Adipocyte (in vitro differentiated cells): Measurements from ENCODE around the gene CD2AP.
"Not testable (repeated sequence)": the region's sequence is repeated elsewhere in the genome, so short reads cannot be mapped to it uniquely, and the experiment has no call there.

ENCODE experiments used
- DNase-seq: peaks from one replicate; pipeline ENCODE4 v3.0.0-alpha.2; 2015; ENCODE audit warnings: low read depth
- H3K27me3 ChIP-seq: replicated peaks from 2 replicates; pipeline ENCODE4 v1.7.0; 2013; ENCODE audit warnings: mild to moderate bottlenecking, low read length, moderate library complexity; ENCODE audit not compliant: control insufficient read depth, insufficient read depth
- H3K36me3 ChIP-seq: 2 replicates; pipeline ENCODE4 v1.7.0; 2013; ENCODE audit warnings: low read length, mild to moderate bottlenecking, moderate library complexity; ENCODE audit not compliant: control insufficient read depth, insufficient read depth, severe bottlenecking
- H3K4me1 ChIP-seq: 2 replicates; pipeline ENCODE4 v1.7.0; 2013; ENCODE audit warnings: mild to moderate bottlenecking, low read length, moderate library complexity; ENCODE audit not compliant: control insufficient read depth, insufficient read depth
- H3K4me3 ChIP-seq: 2 replicates; pipeline ENCODE4 v1.7.0; 2013; ENCODE audit warnings: mild to moderate bottlenecking, low read length, moderate library complexity
- H3K9ac ChIP-seq: 2 replicates; pipeline ENCODE4 v1.7.0; 2013; ENCODE audit warnings: mild to moderate bottlenecking, low read length, moderate library complexity
- H3K9me3 ChIP-seq: 2 replicates; pipeline ENCODE4 v1.7.0; 2013; ENCODE audit warnings: mild to moderate bottlenecking, low read length, moderate library complexity; ENCODE audit not compliant: control insufficient read depth

CD2AP gene

DNA sequence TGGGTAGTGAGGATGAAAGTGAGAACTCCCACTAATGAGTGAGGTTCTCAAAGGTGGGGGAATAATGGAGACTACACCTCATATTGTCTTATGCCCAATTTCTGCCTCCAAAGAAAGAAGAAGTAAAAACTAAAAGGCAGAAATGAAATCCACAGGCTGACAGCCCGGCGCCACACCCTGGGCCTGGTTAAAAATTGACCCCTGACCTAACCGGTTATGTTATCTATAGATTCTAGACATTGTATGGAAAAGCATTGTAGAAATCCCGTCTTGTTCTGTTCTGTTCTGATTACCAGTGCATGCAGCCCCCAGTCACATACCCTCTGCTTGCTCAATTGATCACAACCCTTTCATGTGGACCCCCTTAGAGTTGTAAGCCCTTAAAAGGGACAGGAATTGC, 170.0 kb downstream of the CD2AP start:
- H3K27me3 ChIP-seq, H3K4me3 ChIP-seq, H3K9me3 ChIP-seq, DNase-seq, H3K9ac ChIP-seq, H3K36me3 ChIP-seq: not testable (repeated sequence)
- H3K4me1 ChIP-seq = peaks cover 10% of the 10 kb centered on the region

DNA sequence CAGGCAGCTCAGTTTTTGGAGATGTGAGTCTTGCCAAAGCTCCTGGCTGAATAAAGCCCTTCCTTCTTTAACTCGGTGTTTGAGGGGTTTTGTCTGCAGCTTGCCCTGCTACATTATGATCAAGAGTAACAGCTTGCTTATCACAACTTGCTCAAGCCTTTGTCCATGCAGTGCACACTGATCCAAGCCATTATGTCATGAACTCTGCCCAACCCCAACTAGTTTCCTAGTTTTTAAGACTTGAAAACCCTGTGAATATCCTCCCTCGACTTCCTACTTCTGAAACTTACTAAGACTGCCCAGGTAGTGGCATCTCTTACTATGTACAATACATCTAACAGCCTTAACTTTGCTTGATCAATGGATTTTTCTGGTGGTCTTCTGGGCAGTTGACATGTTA, 170.4 kb downstream of the CD2AP start:
- H3K9me3 ChIP-seq = no peaks in the 10 kb centered on the region
- no peak overlapping the region for H3K9ac ChIP-seq
- no peaks in the 10 kb centered on the region for H3K27me3 ChIP-seq
- H3K4me1 ChIP-seq = peaks cover 10% of the 10 kb centered on the region
- no peaks in the 10 kb centered on the region for H3K36me3 ChIP-seq
- H3K4me3 ChIP-seq = no peak overlapping the region
- no peak for DNase-seq

DNA sequence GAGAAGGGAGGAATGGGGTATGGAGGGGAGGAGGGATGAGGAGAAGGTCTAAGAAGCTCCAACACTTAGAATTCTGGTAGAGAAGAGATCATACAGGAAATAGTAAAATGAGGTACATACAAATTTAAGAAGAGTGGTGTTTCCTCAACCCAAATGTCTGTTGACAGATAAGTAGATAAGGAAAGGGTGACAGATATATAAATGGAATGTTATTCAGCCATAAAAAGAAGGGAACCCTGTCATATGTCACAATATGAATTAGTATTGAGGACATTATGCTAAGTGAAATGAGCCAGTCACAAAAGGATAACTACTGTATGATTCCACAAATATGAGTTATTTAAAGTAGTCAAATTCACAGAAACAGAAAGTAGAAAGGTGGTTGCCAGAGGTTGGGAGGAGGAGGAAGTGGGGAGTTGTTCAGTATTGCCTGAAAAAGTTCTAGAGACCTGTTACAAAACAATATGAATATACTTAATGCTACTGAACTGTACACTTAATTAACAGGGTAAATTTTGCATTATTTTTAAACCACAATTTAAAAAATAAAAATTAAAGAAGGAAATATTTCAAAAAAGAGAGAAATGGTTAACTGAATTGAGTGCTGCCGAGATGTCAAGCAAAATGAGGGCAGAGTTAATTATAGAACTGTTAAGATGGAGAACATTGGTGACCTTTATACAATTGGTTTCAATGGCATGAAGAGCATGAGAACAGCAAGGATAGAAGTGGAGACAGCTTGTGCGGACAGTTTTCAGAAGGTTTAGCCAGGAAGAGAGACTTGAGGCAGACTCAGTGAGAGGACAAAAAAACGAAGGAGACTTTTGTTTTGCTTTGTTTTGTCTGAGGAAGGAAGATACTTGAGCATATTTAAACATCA, 173.2 kb downstream of the CD2AP start:
- Histone ChIP-seq H3K4me3 (no peak overlapping the region), H3K27me3 (no peaks in the 10 kb centered on the region), H3K9ac (no peak overlapping the region)

DNA sequence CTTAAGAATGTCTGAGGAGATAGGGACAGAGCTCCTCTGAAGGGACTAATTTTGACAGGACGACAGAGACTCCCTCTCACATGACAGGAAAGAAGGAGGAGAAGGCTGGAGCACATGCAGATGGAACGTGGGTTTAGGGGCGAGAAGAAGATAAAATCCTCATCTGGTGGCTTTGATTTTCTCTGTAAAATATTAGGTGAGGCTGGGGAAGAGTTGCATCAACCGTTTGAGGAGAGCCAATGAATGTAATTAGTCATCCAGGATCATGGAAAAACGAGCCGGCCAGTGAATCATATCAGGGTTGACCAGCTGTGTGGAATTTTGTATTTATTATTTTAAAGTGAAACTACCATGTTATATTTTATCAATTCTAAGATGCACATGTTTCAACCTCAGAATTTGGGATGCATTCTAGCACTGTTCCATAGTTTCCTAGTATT, 173.9 kb downstream of the CD2AP start:
- peak; percentile 81 for DNase-seq
- H3K36me3 ChIP-seq = no peaks in the 10 kb centered on the region
- no peaks in the 10 kb centered on the region for H3K9me3 ChIP-seq
- H3K4me3 ChIP-seq = no peak overlapping the region
- H3K9ac ChIP-seq = no peak overlapping the region
- H3K4me1 ChIP-seq = peaks cover 10% of the 10 kb centered on the region
- no peaks in the 10 kb centered on the region for H3K27me3 ChIP-seq

More for the DNA sequence above, 173.2 kb downstream of the CD2AP start:
- peak; percentile 22 for DNase-seq
- Histone ChIP-seq H3K9me3 (no peaks in the 10 kb centered on the region), H3K4me1 (peaks cover 10% of the 10 kb centered on the region), H3K36me3 (no peaks in the 10 kb centered on the region)

DNA sequence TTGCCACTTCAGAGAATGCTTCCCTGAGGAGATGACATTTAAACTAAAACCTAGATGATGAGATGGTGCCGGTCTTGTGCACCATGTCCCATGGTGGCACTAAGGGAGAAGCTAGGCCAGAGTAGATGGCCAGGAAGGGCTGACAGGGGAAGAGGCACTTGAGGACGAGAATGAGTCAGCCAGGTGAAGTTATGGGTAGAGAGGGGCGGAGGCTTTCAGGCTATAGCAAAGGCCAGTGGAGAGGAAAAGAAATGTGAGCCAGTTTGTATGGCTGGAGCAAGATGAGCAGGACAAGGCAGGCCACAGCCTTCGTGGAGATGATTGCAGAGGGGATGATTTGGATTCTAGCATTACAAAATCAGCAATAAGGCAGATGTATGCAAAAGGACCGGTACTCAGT, 176.1 kb downstream of the CD2AP start:
- no peaks in the 10 kb centered on the region for H3K9me3 ChIP-seq
- no peak overlapping the region for H3K4me3 ChIP-seq
- H3K4me1 ChIP-seq = peaks cover 10% of the 10 kb centered on the region
- no peaks in the 10 kb centered on the region for H3K27me3 ChIP-seq
- no peak overlapping the region for H3K9ac ChIP-seq
- no peak for DNase-seq
- no peaks in the 10 kb centered on the region for H3K36me3 ChIP-seq

DNA sequence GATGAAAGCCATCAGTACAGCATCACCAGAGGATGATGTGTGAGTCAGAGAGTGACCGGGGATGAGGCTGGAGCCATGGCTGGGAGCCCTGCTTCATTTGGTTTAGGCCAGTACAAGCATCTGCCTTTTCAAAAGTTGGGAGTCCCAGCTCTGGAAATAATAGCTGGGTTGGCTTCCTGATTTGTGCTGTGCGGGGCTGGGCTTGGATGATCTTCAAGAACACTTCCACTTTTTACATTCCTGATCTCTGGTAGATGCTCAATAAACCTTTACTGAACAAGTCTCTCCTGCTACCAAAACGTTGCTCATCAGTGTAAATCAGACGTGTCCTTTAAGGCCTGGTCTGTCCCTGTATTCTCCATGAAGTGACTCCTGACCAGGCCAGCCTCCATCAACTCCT, 176.7 kb downstream of the CD2AP start:
- H3K4me1 ChIP-seq = peaks cover 10% of the 10 kb centered on the region
- no peak overlapping the region for H3K4me3 ChIP-seq
- peak; percentile 14 for DNase-seq
- no peaks in the 10 kb centered on the region for H3K27me3 ChIP-seq
- H3K9me3 ChIP-seq = no peaks in the 10 kb centered on the region
- H3K9ac ChIP-seq = no peak overlapping the region
- no peaks in the 10 kb centered on the region for H3K36me3 ChIP-seq

DNA sequence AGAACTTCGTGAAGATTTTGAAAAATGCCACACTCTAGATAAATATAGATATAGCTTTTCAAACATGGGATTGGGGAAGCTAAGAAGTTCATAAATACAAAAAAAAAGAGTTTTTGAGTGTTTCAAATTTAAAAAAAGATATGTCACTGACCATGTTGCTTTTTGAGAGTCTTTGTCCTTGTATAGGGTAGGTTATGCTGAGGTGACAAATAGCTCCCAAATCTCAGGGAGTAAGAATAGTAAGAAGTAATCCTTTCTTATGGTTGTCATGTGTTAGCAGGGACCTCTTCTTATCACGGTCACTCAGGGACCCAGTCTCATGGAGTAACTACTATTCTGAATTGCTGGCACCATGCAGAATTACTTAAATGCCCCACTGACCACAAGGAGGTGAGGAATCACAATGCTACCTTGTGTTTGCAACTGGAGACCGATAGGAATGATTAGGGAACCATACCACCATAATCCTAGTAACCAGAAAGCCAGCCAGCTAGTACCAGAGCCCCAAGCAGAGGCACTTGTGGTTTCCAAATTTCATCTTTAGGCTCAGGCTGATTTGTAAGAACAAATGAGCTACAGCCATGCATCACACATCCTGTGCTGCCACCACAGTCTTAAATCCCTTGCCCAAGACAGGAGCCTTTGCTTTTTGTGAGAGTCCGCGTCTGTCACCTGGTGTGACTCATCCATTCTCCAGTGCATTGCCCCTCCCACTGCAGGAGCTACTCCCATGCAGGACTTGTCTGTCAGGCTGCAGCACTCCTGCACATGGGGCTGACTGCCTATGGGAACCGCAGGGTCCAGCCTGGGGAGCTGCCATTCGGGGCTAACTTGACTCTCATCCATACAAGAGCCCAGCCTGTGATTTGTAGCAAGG, 178.4 kb downstream of the CD2AP start:
- peak; percentile 48 for DNase-seq
- Histone ChIP-seq H3K9me3 (no peaks in the 10 kb centered on the region), H3K36me3 (no peaks in the 10 kb centered on the region), H3K27me3 (peaks cover 4% of the 10 kb centered on the region), H3K4me3 (no peak overlapping the region), H3K4me1 (peaks cover 9% of the 10 kb centered on the region), H3K9ac (no peak overlapping the region)

DNA sequence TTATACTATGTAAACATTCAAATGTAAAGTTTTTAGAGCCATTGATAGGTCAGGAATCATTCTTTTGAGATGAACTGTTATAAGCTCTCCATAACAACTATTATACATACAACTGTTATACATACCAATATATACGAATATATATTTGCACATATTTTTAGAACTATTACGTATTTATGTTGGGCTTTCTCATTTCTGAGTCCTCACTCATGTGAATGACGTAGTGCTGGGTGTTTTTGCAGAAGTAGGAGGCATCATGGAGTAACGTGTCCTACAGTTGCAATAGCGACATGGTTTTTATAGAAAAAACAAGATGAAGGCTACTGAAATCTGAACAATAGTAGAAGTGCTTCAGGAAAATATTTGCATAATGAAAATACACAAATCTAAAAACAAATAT, 184.4 kb downstream of the CD2AP start:
- no peak overlapping the region for H3K9ac ChIP-seq
- H3K4me1 ChIP-seq = no peaks in the 10 kb centered on the region
- no peak for DNase-seq
- H3K4me3 ChIP-seq = no peak overlapping the region
- H3K9me3 ChIP-seq = no peaks in the 10 kb centered on the region
- no peaks in the 10 kb centered on the region for H3K36me3 ChIP-seq
- peaks cover 4% of the 10 kb centered on the region for H3K27me3 ChIP-seq

DNA sequence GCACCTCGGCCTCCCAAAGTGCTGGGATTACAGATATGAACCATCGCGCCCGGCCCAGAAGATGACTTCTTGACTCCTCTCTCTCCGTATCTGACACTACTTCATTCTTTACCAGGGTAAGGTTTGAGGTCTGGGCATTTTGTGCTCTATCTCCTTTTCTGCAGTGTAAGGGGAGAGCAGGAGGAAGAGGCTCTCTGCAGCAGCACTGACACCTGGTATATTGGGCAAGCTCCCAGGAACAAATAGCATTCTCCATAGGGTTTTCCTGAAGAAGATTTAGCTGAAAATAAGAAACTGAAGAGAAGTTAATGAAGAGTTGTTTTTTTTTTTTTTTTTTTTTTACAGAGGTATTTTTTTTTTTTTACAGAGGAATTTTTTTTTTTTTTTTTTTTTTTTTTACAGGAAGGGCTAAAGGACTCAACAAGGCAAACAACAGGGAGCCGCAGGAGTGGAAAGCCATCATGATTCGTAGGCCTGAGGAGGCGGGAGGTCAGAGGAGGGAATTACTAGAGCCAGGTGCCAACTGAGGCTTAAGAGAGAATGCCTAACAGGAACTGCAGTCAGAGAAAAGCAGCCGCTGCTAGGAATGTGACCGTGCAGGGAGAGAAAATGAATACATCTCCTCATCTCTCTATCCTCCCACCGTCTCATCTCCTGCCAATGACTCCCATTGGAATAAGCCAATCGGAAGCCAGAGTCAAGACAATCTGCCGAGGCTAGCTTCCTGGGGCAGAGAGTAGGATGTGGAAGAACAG, 186.1 kb downstream of the CD2AP start:
- no peaks in the 10 kb centered on the region for H3K9me3 ChIP-seq
- H3K4me1 ChIP-seq = no peaks in the 10 kb centered on the region
- H3K4me3 ChIP-seq = no peak overlapping the region
- no peak overlapping the region for H3K9ac ChIP-seq
- peaks cover 4% of the 10 kb centered on the region for H3K27me3 ChIP-seq
- DNase-seq = no peak
- no peaks in the 10 kb centered on the region for H3K36me3 ChIP-seq

DNA sequence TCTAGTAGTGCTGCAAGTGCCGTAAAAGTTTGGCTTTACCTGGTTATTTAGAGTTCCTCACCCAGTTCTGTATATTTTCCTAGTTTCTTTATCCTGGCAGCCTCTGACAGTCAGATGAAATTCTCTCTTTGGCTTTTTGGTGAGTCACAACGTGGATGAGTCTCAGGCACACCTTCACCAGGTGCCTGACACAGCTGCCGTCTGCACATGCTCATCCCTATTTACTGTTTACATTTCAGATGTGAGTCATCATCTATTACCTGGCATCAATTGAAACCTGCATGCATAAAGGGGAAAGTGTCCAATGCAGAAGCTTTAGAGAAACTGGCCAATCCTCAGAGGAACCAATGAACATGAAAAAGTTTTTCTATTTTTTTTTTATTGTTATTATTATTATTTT, 187.5 kb downstream of the CD2AP start:
- H3K27me3 ChIP-seq = peaks cover 4% of the 10 kb centered on the region
- peaks cover 8% of the 10 kb centered on the region for H3K4me1 ChIP-seq
- no peaks in the 10 kb centered on the region for H3K9me3 ChIP-seq
- no peaks in the 10 kb centered on the region for H3K36me3 ChIP-seq
- no peak for DNase-seq
- H3K9ac ChIP-seq = no peak overlapping the region
- no peak overlapping the region for H3K4me3 ChIP-seq
